NCI-H1092 (cell line): Measurements from ENCODE around the gene GIT2.
"Not testable (repeated sequence)": the region's sequence is repeated elsewhere in the genome, so short reads cannot be mapped to it uniquely, and the experiment has no call there.

Experiments
- DNase-seq: peaks from one replicate; lab custom pipeline; 2025; lab: John Stamatoyannopoulos, UW

The GIT2 gene

GRCh38 chr12:110005319-110005973, 9.3 kb upstream of the GIT2 start:
- no peak for DNase-seq

GRCh38 chr12:110004598-110004997, 8.4 kb upstream of the GIT2 start:
- DNase-seq = no peak

DNA sequence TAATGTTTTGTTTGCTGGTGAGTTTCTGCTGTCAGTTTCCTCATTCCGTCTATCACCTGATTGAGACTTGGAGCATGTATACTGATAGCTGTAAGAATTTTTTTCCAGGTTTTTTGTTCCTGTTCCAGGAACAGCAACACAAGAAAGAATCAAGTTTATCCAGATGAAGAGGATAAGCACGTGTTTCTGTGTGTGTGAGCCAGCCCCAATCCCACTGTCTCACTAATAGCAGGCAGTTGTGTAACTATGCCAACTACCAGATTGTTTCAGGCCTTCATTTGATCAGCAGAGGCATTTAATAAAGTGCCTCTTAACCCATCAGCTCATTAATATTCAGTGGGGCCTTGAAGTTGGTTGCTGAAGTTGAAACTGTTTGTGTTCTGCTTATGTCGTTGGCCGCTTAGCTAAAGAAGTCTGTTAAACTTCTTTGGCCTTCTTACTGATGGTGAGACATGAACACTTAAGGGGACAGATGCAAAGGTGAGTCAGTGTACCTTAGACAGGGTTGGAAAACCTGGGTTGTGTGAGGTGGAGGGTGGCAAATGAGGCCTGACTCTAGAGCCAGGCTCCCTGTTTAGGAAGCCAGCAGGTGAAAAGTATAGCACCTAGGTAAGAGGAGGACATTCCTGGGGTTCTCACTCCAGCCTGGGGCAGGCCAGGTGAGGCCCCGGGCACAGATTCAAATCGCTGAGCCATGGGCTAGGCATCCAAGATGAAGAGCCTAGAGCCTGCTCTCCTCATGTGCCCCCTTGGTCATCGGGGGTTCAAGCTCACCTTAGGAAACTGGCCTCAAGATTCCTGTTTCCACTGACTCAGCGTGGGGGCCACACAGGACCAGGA, 6.7 kb upstream of the GIT2 start:
- DNase-seq = no peak

- no peak for DNase-seq
Observed at GRCh38 chr12:110001596-110001995, 5.4 kb upstream of the GIT2 start.

- DNase-seq = no peak
Observed at GRCh38 chr12:109999983-110000505, 3.9 kb upstream of the GIT2 start.

DNA sequence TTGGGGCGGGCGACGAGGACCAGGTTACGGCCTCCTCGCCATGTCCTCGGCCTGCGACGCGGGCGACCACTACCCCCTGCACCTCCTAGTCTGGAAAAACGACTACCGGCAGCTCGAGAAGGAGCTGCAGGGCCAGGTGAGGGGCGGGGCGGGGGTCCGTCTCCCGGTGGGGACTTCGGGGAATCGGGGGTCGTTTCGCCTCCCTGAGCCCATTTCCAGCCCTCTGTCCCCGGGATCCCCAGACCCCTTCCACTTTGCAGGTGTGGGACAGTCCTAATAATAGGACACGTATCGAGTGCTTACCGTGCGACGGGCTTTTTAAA, 3.4 kb upstream of the GIT2 start:
- DNase-seq = no peak

GRCh38 chr12:109998904-109999648, 2.9 kb upstream of the GIT2 start, which contains the start of gene ANKRD13A:
TSS of gene ANKRD13A (plus strand) at chr12:109999430. CDS start at chr12:109999689, 259 bp downstream.
- peak; percentile 74 for DNase-seq

GRCh38 chr12:109998241-109998903, 2.2 kb upstream of the GIT2 start:
- DNase-seq = no peak

DNA sequence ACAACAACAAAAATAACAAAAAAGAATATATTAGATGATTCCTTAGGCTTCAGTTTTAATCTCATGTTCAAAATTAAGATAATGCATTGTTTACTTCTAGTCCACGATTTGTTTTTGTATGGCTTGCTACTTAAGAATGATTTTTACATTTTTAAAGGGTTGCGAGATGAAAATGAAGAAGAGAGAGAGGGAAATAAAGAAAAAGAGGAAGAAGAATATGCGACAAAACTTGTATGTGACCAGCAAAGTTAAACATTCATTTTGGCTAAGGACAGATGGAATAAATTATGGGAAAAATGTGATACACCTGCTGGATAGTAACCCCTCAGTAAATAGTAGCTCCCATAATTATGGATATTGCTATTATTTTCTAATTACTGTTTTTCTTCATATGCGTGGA, 1.2 kb upstream of the GIT2 start:
- no peak for DNase-seq

- DNase-seq = no peak
Observed at GRCh38 chr12:109996483-109996853, 300 bp upstream of the GIT2 start.

GRCh38 chr12:109995361-109995685, 845 bp downstream of the GIT2 start:
- DNase-seq = no peak

GRCh38 chr12:109994401-109995175, 1.6 kb downstream of the GIT2 start:
- no peak for DNase-seq

- DNase-seq = no peak
Observed at GRCh38 chr12:109993091-109993490, 3.1 kb downstream of the GIT2 start.

- no peak for DNase-seq
Observed at GRCh38 chr12:109991586-109991985, 4.6 kb downstream of the GIT2 start.

- DNase-seq = no peak
Observed at GRCh38 chr12:109989380-109989779, 6.8 kb downstream of the GIT2 start.

GRCh38 chr12:109988903-109989302, 7.3 kb downstream of the GIT2 start:
- DNase-seq = no peak

GRCh38 chr12:109988274-109988673, 7.9 kb downstream of the GIT2 start:
- DNase-seq = no peak

GRCh38 chr12:109987615-109988014, 8.6 kb downstream of the GIT2 start:
- no peak for DNase-seq

DNA sequence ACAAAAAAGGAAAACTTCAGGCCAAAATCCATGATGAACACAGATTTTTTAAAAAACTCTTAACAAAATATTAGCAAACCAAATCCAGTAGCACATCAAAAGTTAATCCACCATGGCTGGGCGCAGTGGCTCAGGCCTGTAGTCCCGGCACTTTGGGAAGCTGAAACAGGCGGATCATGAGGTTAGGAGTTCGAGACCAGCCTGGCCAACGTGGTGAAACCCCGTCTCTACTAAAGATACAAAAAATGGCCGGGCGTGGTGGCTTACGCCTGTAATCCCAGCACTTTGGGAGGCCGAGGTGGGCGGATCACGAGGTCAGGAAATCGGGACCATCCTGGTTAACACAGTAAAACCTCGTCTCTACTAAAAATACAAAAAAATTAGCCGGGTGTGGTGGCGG, 9.9 kb downstream of the GIT2 start:
- not testable (repeated sequence) for DNase-seq

DNA sequence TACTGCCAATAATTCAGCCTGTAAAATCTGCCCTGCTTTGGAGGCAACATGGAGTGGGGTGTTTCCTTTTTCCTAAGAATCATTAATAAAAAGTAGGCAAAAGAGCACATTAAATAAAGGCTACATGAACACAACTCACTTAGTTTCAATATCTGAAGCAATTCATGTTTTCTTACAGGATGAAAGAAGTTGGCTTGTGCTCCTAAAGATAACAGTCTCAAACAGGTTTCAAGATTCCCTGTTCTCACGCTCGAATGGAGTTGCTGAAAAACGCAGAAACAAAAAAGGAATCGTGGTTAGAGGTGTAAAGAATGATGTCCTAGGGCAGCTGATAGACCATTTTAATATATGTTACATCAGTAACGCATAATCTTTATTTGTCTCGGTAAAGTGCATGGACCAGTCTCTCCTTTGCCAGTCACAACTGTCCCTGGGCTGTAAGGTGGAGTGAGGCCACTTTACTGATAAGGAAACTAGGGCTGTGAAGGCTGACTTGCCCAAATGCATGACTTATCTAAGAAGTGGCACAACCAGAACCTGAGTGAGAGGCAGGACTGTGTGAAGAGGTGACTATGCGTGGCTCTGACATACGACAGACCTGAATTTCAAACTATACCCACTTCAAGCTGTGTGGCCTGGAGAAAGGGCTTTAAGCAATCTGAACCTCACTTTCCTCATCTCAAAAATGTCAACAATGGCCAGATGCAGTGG, 12.6 kb downstream of the GIT2 start:
- DNase-seq = no peak

DNA sequence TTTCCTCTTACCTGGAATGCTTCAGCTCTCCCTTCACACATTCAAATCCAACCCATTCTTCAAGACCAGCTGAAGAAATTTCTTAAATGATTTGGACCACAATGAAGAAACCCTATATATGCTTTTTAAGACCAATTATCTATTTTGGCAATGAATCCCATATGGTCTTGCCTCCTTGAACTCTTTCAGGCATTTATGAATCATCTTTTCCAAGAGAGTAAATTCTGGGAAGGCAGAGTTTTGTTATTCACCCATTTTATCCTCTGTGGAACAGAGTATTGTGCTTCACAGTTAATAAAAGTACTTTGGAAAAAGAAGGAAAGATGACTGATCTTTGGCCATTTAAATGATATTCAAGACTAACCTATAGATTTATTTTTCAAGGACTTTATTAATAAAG, 14.0 kb downstream of the GIT2 start:
- DNase-seq = no peak
